Activated naive CD4-positive, alpha-beta T cell treated with anti-CD3 and anti-CD28 coated beads, Interleukin-2, amount 50 U/mL, for 72 hours (primary cell): ENCODE measurements around the gene SLC25A38. TPM values are rescaled to one million over a fixed set of nuclear protein-coding genes. Genes with fewer than 3 reads are reported as not detected.
"Not testable (repeated sequence)": the region's sequence is repeated elsewhere in the genome, so short reads cannot be mapped to it uniquely, and the experiment has no call there.

Experiments
- ATAC-seq, 2 donors: fragments of 150-1000 bp; cut with Tn5 transposase; 2 replicates each; pipeline ENCODE4 v1.10.0; 2021; ENCODE audit warnings: mild to moderate bottlenecking in 2 of 2, moderate library complexity in 2 of 2
- DNase-seq, 2 donors: peaks; one replicate each; pipeline ENCODE4 v3.0.0; 2021 to 2022; ENCODE audit warnings: low spot score in 2 of 2
- H3K27ac Mint-ChIP-seq, 2 donors: one replicate each; pipeline ENCODE4 v1.8.0; 2022; ENCODE audit warnings: mild to moderate bottlenecking in 2 of 2, mixed read lengths in 2 of 2
- H3K36me3 Mint-ChIP-seq, 2 donors: one replicate each; pipeline ENCODE4 v1.8.0; 2022; ENCODE audit warnings: mixed read lengths in 2 of 2
- H3K9me3 Mint-ChIP-seq, 2 donors: one replicate each; pipeline ENCODE4 v1.8.0; 2022; ENCODE audit warnings: mixed read lengths in 2 of 2
- total RNA-seq, 2 donors: library from RNA; stranded (reverse); gene quantifications; one replicate each; pipeline ENCODE4 v1.2.3, GENCODE V29; 2022

The SLC25A38 gene, protein sequence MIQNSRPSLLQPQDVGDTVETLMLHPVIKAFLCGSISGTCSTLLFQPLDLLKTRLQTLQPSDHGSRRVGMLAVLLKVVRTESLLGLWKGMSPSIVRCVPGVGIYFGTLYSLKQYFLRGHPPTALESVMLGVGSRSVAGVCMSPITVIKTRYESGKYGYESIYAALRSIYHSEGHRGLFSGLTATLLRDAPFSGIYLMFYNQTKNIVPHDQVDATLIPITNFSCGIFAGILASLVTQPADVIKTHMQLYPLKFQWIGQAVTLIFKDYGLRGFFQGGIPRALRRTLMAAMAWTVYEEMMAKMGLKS
- total RNA-seq: 10 to 100 TPM; 21.2 to 25.3 TPM

DNA sequence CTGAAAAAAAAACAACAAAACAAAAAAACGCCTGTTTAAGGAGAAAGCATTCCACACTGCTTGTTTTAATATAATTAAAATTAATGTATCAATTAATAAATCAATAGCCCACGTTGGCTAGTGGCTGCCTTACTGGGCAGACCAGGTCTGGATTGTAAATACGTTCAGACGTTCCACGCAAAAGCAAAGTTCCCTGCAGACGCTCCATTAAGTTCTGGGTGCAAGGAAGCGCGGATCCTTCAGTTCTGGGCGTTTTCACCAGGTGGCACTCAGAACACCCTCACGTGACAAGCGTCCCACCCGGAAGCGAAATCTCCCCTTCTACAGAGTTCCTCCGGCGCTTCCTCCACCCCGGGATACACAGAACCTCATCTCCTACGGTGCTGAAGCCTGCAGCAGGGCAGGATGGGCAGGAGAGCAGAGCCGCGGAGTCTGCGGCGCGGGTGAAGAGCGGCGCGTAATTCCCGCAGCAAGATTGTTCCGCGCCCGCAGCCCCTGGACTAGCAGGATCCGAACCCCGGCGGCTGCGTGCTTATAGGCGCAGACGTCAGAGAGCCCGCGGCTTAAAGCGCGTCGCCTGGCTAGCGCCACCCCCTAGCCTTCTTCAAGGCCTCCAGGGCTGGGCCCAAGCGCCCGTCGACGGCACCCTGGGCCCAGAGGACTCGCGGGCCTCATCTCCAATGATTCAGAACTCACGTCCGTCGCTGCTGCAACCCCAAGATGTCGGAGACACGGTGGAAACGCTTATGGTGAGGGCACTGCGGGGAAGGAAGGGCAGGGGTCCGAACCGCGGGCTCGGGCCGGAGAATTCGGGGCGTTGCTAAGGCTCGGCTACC, at the start of gene SLC25A38:
Gene SLC25A38 (plus strand): TSS at position 326 of the 836 bp plus-strand sequence. CDS start 355 bp downstream, at position 681.
- ATAC-seq (peak; percentile 76 to 86), DNase-seq (peak; percentile 79 to 80)
- Mint-ChIP-seq H3K9me3 (no peaks in the 10 kb centered on the region), H3K27ac (peak within 1 kb of the TSS; percentile 93 to 99), H3K36me3 (peaks cover 15% of the 10 kb centered on the region in 2 donors)

DNA sequence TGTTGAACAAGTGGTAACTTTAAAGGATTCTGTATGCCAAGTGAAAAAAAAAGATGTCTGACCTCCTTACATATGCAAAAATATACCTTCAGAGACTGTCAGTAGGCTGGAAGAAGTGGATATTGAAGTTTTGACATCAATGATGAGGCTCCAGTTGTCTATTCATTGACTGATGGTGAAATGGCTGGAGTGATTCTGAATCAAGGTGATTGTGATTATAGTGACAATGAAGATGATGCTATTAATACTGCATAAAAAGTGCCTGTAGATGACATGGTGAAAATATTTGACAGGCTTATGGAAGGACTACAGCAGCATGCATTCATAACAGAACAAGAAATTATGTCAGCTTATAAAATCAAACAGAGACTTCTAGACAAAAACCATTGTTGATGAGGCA, 49.6 kb upstream of the SLC25A38 start:
- Mint-ChIP-seq H3K36me3 (peaks cover 0 to 16% of the 10 kb centered on the region in 2 donors), H3K27ac (no peak overlapping the region), H3K9me3 (peaks cover 0 to 4% of the 10 kb centered on the region in 2 donors)
- DNase-seq (no peak), ATAC-seq (no peak)

DNA sequence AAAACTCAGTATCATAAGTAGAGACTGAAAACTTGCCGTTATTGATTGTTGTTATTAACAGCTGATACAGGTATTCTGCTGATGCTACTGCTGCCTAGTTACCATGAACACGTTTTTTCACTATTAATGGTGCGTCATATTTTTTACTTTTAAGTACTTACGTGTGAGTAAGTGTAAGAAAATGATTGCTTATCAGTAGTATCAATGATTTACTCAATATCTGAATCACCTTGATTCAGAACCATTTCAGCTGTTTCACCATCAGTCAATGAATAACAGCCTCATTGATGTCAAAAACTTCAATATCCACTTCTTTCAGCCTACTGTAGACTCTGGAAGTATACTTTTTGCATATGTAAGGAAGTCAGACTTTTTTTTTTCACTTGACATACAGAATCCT, 49.0 kb upstream of the SLC25A38 start:
- peaks cover 0 to 16% of the 10 kb centered on the region in 2 donors for H3K36me3 Mint-ChIP-seq
- ATAC-seq (no peak), DNase-seq (no peak)
- H3K9me3 Mint-ChIP-seq: peaks cover 0 to 4% of the 10 kb centered on the region in 2 donors
- H3K27ac Mint-ChIP-seq: no peak overlapping the region

GRCh38 chr3:39338201-39338600, 45.0 kb upstream of the SLC25A38 start:
- no peak overlapping the region for H3K27ac Mint-ChIP-seq
- ATAC-seq: no peak
- H3K9me3 Mint-ChIP-seq: peaks cover 0 to 4% of the 10 kb centered on the region in 2 donors
- peaks cover 0 to 16% of the 10 kb centered on the region in 2 donors for H3K36me3 Mint-ChIP-seq
- no peak for DNase-seq

DNA sequence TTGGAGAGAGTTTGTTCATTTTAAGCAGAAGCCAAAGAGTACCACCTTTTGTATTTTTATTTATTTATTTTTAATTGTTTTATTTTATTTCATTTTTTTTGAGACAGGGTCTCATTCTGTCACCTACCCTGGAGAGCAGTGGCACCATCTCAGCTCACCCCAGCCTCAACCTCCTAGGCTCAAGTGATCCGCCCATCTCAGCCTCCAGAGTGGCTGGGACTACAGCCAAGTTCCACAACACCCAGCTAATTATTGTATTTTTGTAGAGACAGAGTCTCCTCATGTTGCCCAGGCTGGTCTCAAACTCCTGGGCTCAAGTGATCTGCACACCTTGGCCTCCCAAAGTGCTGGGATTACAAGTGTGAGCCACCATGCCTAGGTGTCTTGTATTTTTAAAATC, 44.1 kb upstream of the SLC25A38 start:
- H3K36me3 Mint-ChIP-seq: peaks cover 0 to 16% of the 10 kb centered on the region in 2 donors
- no peak overlapping the region for H3K27ac Mint-ChIP-seq
- no peak for ATAC-seq
- DNase-seq: no peak
- H3K9me3 Mint-ChIP-seq: peaks cover 0 to 4% of the 10 kb centered on the region in 2 donors

DNA sequence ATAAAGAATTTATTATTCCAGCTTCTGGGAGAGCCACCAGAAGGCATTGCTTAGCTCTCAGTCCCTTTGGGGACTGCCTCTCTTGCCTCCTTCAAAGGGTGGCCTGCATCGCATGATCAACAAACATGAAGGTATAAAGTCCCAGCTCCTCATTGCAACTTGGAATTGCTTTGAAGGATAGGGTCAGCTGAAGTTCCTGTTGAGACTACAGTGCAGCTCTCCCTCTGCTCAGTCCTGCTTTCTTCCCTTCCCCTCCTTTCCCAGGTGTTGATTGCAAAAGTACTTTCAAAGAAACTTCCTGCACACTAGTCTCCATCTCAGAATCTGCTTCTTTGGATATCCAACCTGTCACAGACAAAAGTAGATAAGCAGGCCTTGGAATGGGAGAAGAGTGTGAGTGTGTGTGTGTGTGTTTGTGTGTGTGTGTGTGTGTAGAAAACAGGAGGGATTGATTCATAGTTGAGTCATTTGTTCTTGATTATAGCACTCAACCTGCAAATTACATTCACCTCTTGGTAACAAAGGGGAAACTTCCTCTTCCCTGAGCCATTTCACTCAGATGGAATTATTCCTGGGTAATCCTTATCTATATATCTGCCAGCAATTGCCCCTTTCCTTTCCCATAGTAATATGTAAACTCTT, 40.0 kb upstream of the SLC25A38 start:
- Mint-ChIP-seq H3K36me3 (no peaks in the 10 kb centered on the region), H3K9me3 (no peaks in the 10 kb centered on the region), H3K27ac (no peak overlapping the region)
- ATAC-seq: peak in 1 of 2 donors; percentile 36
- no peak for DNase-seq

GRCh38 chr3:39343760-39344159, 39.4 kb upstream of the SLC25A38 start:
- peak in 1 of 2 donors; percentile 59 for ATAC-seq
- DNase-seq: no peak
- H3K9me3 Mint-ChIP-seq: peaks cover 0 to 1% of the 10 kb centered on the region in 2 donors
- H3K36me3 Mint-ChIP-seq: no peaks in the 10 kb centered on the region
- H3K27ac Mint-ChIP-seq: no peak overlapping the region

- no peak for ATAC-seq
- Mint-ChIP-seq H3K27ac (no peak overlapping the region), H3K36me3 (no peaks in the 10 kb centered on the region), H3K9me3 (peaks cover 0 to 5% of the 10 kb centered on the region in 2 donors)
- DNase-seq: no peak
Observed at GRCh38 chr3:39344746-39345344, 38.3 kb upstream of the SLC25A38 start.

DNA sequence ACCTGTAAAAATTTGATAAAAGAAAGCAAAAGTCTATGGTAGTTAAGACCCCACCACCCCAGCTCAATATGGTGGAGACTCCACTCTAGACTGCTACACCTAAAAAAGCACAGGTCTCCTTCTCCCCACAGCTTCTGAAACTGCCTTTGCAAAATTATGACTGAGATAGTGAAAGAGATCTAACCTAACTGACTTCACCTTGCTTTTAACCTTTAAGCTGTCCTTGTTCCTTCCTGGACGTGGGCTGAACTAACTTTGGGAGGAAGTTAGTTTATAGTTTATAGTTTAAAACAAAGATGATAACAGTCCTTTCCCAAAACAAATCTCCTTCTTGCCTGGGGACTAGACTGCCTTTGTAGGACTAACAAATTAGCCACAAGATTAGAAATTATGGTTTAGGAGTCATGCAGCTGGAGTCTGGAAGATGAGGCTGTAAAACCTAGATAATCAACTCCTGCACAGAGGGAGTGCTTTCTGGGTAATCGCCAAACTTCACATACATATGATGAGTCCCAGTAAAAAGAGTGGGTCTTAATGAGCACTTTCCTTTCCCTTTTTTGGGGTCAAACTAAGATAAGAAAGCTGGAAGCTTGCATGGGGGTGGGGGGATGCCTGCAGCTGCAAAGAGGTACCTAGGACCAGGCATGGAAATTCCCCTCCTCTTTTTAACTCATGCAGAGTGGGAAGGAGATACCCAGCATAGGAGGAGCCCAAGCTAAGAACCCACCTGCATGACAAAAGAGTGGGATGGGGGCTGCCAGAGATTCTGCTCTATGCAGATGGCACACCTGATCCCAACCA, 36.2 kb upstream of the SLC25A38 start:
- H3K36me3 Mint-ChIP-seq: no peaks in the 10 kb centered on the region
- peaks cover 0 to 5% of the 10 kb centered on the region in 2 donors for H3K9me3 Mint-ChIP-seq
- ATAC-seq (peak; percentile 91), DNase-seq (no peak)
- peak overlapping the region in 1 of 2 donors; percentile 49 for H3K27ac Mint-ChIP-seq

GRCh38 chr3:39347586-39347876, 35.6 kb upstream of the SLC25A38 start:
- peak overlapping the region in 1 of 2 donors; percentile 2 for H3K27ac Mint-ChIP-seq
- H3K36me3 Mint-ChIP-seq: no peaks in the 10 kb centered on the region
- ATAC-seq (no peak), DNase-seq (no peak)
- peaks cover 0 to 5% of the 10 kb centered on the region in 2 donors for H3K9me3 Mint-ChIP-seq

DNA sequence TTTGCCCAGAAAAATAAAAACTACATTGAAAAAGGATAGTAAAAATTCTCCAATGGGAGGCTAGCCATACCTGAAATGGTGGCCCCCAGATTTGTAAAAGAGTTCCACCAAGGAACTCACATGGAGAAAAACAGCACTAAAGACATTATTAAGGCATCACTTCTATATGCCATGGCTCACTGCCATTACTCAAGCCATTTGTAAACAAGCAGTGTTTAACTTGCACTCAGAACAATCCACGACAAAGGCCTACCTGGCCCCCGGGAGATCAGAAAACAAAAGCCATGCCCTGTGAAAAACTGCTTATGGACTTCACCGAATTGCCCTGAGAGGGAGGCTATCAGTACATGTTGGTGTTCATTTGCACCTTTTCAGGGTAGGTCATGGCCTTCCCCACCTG, 34.1 kb upstream of the SLC25A38 start:
- no peak for ATAC-seq
- Mint-ChIP-seq H3K27ac (no peak overlapping the region), H3K36me3 (no peaks in the 10 kb centered on the region), H3K9me3 (peaks cover 0 to 5% of the 10 kb centered on the region in 2 donors)
- no peak for DNase-seq

DNA sequence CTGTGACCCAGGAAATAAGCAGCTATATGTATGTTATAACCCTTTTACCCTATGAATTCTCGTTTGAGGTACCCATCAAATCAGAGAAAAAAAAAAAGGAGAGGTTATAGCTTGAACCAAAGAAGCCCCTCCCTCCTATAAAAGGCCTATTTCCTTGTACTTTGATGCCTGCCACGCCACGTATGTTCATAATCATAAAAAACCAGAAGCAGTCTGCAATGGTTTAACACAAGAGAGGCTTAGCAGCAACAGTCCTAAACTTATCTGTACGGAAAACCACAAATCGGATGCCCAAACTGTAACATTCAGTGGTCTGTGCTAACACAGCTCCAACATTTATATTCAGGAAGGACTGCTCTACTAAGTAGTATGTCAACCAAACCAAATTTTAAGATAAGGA, 32.5 kb upstream of the SLC25A38 start:
- Mint-ChIP-seq H3K27ac (peak overlapping the region in 1 of 2 donors; percentile 51), H3K9me3 (peaks cover 0 to 5% of the 10 kb centered on the region in 2 donors), H3K36me3 (no peaks in the 10 kb centered on the region)
- ATAC-seq (no peak), DNase-seq (no peak)

GRCh38 chr3:39351134-39351533, 32.0 kb upstream of the SLC25A38 start:
- ATAC-seq, H3K36me3 Mint-ChIP-seq, DNase-seq, H3K9me3 Mint-ChIP-seq: not testable (repeated sequence)
- peak overlapping the region in 1 of 2 donors; percentile 51 for H3K27ac Mint-ChIP-seq

DNA sequence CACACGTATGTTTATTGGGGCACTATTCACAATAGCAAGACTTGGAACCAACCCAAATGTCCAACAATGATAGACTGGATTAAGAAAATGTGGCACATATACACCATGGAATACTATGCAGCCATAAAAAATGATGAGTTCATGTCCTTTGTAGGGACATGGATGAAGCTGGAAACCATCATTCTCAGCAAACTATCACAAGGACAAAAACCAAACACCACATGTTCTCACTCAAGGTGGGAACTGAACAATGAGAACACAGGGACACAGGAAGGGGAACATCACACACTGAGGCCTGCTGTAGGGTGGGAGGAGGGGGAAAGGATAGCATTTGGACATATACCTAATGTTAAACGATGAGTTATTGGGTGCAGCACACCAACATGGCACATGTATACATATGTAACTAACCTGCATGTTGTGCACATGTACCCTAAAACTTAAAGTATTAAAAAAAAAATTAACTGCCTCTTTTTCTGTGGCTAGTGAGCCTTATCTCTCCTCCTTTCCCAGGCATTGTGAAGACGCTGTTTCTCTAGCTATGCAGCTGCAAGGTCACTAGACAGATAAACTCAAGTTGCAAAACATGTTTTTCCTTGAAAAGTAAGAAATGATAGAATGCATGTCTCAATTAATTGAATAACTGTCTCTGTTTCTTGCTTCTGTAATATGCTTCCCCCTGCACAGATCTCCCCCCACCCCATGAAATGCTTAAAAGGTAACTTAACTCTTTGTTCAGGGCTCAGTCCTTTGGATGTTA, 29.8 kb upstream of the SLC25A38 start:
- H3K27ac Mint-ChIP-seq, ATAC-seq, H3K9me3 Mint-ChIP-seq, DNase-seq, H3K36me3 Mint-ChIP-seq: not testable (repeated sequence)

GRCh38 chr3:39358333-39358732, 24.8 kb upstream of the SLC25A38 start:
- ATAC-seq (no peak), DNase-seq (no peak)
- H3K9me3 Mint-ChIP-seq: peaks cover 4 to 8% of the 10 kb centered on the region in 2 donors
- H3K27ac Mint-ChIP-seq: no peak overlapping the region
- peaks cover 0 to 5% of the 10 kb centered on the region in 2 donors for H3K36me3 Mint-ChIP-seq
